ENCODE data around the gene TCF25.
"Not testable (repeated sequence)": the region's sequence is repeated elsewhere in the genome, so short reads cannot be mapped to it uniquely, and the experiment has no call there.

TCF25 gene

GRCh38 chr16:89844739-89845339 is 28.6 kb upstream of the TCF25 start:
- no peak for DNase-seq

- no peak for DNase-seq
These were observed 28.0 kb upstream of the TCF25 start for GRCh38 chr16:89845417-89845816.

- DNase-seq: no peak
These were observed 26.1 kb upstream of the TCF25 start for GRCh38 chr16:89847051-89847939.

- no peak for DNase-seq
These were observed 25.5 kb upstream of the TCF25 start for GRCh38 chr16:89847940-89848297.

DNA sequence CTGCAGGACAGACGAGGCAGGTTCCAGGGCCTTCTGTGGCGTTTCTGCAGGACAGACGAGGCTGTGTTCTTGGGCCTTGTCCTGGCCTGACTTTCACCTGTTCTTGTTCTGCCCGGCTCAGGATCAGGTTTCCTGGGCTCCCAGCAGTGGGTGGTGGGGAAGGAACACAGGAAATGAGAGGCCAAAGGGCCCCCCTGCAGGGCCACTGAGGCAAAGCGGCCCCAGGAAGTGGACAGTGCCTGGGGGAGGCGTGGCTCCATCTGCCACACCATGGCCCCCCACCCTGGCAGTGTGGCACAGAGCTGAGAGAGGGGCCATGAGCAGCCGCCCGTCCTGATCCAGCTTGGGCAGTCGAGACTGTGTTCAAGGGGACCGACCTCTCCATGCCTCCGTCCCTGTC is 24.4 kb upstream of the TCF25 start:
- DNase-seq: no peak

GRCh38 chr16:89853306-89853993 is 19.9 kb upstream of the TCF25 start:
- no peak for DNase-seq

GRCh38 chr16:89855301-89855945 is 18.0 kb upstream of the TCF25 start:
- DNase-seq: no peak

GRCh38 chr16:89855986-89856385 is 17.4 kb upstream of the TCF25 start:
- DNase-seq: no peak

- DNase-seq: no peak
These were observed 14.3 kb upstream of the TCF25 start for GRCh38 chr16:89858973-89859614.

GRCh38 chr16:89859615-89860007 is 13.8 kb upstream of the TCF25 start:
- DNase-seq: no peak

DNA sequence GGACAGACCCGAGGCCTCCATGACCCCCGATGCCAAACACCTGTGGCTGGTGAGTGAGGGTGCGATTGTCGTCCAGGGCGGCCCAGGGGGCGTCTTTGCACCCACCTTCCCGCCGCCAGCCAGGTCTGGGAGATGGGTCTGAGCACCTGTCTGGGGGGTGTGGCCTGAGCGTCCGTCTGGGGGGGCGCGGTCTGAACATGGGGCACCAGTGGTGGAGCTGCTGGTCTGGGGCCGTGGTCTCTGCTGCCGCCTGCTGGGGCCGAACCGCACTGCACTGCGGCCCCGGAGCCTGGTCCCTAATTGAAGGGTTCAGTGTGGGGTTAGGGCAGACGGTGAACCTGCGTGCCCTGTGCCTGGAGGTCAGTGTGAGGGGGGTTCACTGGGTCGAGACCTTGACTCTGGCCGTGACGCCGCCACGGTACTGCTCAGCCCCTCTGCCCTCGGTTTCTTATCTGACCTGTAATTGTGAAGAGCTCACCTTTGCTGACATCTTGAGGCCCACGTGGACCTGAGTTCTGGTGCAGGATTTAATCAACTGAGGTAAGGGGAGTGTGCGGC is 12.6 kb upstream of the TCF25 start:
- no peak for DNase-seq

DNA sequence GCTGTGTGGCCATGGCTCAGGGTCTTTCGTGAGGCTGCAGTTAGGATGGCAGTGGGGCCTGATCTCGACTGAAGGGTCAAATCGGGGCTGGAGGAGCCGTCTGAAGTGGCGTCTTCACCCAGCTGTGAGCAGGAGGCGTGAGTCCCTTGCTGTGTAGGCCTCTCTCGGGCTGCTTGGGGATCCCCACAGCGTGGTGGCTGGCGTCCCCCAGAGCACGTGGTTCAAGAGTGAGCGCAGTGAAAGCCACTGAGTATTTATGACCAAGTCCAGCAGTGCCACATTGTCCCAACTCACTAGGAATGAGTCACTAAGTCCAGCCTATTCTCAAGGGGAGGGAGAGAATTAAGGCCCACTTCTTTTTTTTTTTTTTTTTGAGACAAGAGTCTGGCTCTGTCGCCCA is 11.7 kb upstream of the TCF25 start:
- DNase-seq: no peak

DNA sequence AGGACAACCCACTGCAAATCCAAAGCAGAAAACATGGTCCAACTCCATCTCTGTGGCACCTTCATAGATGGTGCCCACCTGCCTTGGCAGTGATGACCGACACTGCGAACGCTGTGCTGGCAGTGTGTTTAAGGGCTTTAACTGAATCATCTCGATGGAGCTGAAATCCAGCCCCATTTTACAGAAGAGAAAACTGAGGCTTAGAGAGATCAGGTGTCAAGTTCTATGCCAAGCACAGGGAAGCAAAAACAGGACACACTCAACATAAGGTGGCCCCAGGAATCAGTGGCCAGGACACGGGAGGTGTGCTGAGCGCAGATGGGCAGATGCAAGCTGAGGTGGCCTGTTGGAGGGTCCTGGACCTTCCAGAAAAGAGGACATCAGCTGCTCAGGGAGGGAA is 10.7 kb upstream of the TCF25 start:
- no peak for DNase-seq

DNA sequence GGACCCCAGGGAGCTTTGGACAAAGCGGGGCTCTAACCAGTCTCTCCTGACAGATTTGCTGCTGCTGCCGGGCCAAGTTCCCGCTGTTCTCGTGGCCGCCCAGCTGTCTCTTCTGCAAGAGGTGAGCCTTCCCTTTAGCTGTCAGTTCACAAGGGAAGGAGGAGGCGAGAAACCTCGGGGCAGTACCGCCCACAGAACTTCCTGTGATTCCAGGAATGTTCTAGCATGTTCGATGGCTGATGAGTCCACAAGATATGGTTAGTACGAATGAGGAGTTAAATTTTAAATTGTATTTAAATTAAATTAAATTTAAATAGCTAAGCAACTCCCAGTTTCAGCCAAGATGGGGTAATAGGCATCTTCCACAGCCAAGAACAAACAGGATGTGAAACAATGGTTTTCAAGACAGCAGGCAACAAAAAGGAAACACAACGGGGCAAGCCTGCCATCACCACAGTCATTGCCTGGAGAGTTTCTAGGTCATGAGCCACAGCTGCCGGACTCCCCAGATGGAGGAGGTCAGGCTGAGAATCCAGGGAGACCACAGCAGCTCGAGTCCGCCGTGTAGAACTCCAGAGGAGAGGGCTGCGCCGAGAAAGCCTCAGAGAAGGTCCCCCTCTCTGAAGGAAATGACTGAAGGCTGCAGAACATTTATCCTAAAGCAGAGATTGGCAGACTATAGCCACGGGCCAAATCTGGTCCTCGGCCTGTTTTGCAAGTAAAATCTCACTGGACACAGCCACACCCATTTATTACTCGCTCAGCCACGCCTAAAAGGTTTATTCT is 9.5 kb upstream of the TCF25 start:
- DNase-seq: no peak

GRCh38 chr16:89864527-89864820 is 8.9 kb upstream of the TCF25 start:
- no peak for DNase-seq

GRCh38 chr16:89867918-89868317 is 5.5 kb upstream of the TCF25 start:
- DNase-seq: no peak

DNA sequence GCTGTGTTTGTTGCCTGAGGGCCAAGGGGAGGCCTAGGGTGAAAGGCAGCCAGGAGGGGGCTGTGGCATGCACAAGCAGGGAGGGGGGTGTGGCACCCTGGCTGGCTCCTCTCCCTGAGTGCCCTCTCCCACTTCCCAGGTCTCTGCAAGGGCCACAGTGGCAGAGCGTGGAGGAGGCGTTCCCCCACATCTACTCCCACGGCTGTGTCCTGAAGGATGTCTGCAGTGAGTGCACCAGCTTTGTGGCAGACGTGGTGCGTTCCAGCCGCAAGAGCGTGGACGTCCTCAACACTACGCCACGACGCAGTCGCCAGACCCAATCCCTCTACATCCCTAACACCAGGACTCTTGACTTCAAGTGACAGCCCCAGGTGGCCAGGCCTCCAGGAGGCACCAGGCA is 3.5 kb upstream of the TCF25 start:
- DNase-seq: no peak

DNA sequence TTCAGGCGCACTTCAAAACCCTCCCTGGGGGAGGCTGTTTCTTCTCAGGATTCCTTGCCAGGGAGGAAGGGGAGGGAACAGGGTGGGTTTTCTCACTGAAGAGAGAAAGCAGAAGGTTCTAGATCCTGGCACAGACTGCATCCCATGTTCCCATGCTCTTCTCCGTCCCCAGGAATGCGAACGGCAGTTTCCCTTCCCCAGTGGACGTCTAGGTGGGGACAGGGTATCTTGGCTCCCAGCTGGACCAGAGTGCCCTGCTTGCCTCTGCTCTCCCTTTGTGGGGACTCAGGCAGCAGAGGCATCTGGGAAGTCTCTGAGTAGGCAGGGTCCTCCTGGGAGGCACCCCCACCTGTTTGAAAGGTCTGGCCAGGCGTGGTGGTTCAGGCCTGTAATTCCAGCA is 3.0 kb upstream of the TCF25 start:
- DNase-seq: no peak

DNA sequence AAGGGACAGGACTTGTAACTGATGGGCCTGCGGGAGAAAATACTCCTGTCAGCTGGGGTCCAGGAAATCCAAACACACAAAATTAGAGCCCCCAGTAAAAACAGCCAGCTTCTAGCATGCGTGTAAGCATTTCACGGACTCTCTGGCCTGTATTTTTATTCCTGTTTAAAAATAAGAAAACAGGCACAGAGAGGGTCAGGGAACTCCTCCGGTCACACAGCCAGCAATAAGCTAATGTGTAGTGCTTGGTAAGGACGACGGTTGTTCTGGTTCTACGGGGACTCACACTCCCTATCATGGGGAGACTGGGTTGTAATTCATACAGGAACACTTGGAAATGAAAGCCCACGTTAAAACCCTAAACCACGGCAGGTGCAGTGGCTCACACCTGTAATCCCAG is 1.5 kb upstream of the TCF25 start:
- no peak for DNase-seq

DNA sequence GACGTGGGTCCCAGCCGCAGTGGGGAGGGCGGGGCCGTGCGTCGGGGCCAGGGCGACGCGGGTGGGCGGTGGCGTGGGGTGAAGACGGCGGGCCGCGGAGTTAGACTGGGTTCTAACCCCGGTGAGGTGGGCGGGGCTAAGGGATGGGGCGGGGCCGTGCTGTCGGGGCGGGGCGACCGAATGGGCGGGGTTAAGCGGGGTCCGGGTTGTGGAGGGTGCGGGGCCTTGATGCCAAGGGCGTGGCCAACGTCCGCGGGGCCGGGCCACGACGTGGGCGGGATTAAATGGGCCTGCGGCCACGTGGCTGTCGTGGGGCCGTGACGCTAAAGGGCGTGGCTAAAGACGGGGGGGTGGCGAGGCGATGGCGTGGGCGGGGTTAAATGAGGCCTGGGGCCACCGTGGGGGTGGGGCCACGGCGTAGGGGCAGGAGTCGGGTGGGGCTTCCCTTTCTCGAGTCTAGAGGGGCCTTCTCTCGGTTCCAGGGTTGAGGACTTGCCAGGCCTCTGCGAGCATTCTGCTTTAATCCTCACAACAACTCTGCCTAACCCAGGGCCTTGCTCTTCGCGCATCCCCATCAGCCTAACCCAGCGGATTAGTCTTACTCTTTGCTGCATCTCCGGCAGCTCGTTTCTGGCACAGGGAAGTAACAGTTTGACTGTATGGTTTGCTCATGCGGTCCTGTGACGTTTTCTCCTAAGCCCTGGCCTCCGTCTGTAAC is 739 bp downstream of the TCF25 start:
- DNase-seq: no peak

DNA sequence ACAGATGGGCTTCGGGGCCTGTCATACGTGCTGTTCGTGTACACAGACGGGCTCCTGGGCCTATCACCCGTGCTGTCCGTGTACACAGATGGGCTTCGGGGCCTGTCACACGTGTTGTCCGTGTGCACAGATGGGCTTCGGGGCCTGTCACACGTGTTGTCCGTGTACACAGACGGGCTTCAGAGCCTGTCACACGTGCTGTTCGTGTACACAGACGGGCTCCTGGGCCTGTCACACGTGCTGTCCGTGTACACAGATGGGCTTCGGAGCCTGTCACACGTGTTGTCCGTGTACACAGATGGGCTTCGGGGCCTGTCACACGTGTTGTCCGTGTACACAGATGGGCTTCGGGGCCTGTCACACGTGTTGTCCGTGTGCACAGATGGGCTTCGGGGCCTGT is 5.7 kb downstream of the TCF25 start:
- not testable (repeated sequence) for DNase-seq

All from NCI-H510A treated with DMSO at 0.1 percent for 48 hours (cell line).